Prostate gland (tissue), 2 donors: ENCODE results near the gene MAD1L1.

Experiments used
- CTCF ChIP-seq, 4 experiments: fragments of 200-600 bp in 2 of 4; fragments of 450-650 bp in 2 of 4; sonication (generic) in 2 of 4; IDR thresholded peaks; 1 replicate in 3 of 4; 2 replicates in 1 of 4; pipeline ENCODE4 v1.5.1; 2016 to 2019; ENCODE audit warnings: antibody characterized with exemption in 4 of 4, mild to moderate bottlenecking in 2 of 4, moderate library complexity in 2 of 4
- POLR2A ChIP-seq: fragments of 450-650 bp; IDR thresholded peaks from one replicate; pipeline ENCODE4 v1.6.1; 2016; ENCODE audit warnings: antibody characterized with exemption, mild to moderate bottlenecking
- POLR2AphosphoS5 ChIP-seq: sonication (generic); formaldehyde crosslinking; IDR thresholded peaks from one replicate; pipeline ENCODE4 v1.6.1; 2017; ENCODE audit warnings: antibody characterized with exemption

GRCh38 chr7:2150445-2150815, 82.3 kb downstream of the MAD1L1 start:
- TF ChIP-seq POLR2A, result no peak
- no peak for TF ChIP-seq CTCF (IDR thresholded peaks at IDR 0.05)
- no peak for TF ChIP-seq POLR2AphosphoS5
